ENCODE results near the gene EPB41L4B.

Gene EPB41L4B

GRCh38 chr9:109344866-109345265 is 24.0 kb upstream of the EPB41L4B start:
- Histone ChIP-seq H3K36me3 (ENCODE audit: control insufficient read depth in 2 of 2, insufficient read depth in 1 of 2, low read length in 2 of 2) (no peaks in the 10 kb centered on the region), H3K4me3 (ENCODE audit: low read depth, low read length) (no peak overlapping the region), H3K4me1 (ENCODE audit: control insufficient read depth, insufficient read depth, low read length) (no peaks in the 10 kb centered on the region), H3K9me3 (ENCODE audit: control insufficient read depth, insufficient read depth, low read depth, low read length) (no peaks in the 10 kb centered on the region), H3K27ac (ENCODE audit: extremely low read depth, low read depth, low read length) (no peak overlapping the region)
- ChIA-PET POLR2A (interaction anchor here (0.5 kb wide), 1 partner anchor 13 kb away, joined by 4 read pairs; no protein-coding TSS in a partner anchor), CTCF (interaction anchor here (0.5 to 1.5 kb wide), 6 partner anchors 14 to 227 kb away, joined by 3 to 5 read pairs (median 4); no protein-coding TSS in a partner anchor)
- TF ChIP-seq ZNF571 (tag by site-specific recombination; IDR thresholded peaks at IDR 0.05) (no peak), KLF1 (tag by site-specific recombination; IDR thresholded peaks at IDR 0.05) (no peak), ZFHX2 (tag by site-specific recombination; conservative IDR thresholded peaks at IDR 0.05) (no peak), ZNF391 (tag by site-specific recombination; IDR thresholded peaks at IDR 0.05; ENCODE audit: borderline replicate concordance, low read depth) (no peak), ZNF2 (tag by site-specific recombination; IDR thresholded peaks at IDR 0.05) (no peak), ZBTB8A (tag by site-specific recombination; IDR thresholded peaks at IDR 0.05) (no peak), ZNF132 (tag by site-specific recombination; IDR thresholded peaks at IDR 0.05; ENCODE audit: borderline replicate concordance) (no peak), TRIM28 (IDR thresholded peaks at IDR 0.05; ENCODE audit: borderline replicate concordance, low read length) (no peak), ZNF10 (tag by site-specific recombination; IDR thresholded peaks at IDR 0.05) (no peak), ZNF223 (tag by site-specific recombination; IDR thresholded peaks at IDR 0.05) (no peak), ZNF239 (tag by site-specific recombination; IDR thresholded peaks at IDR 0.05) (no peak), ZNF48 (tag by site-specific recombination; IDR thresholded peaks at IDR 0.05) (no peak), ZNF544 (tag by site-specific recombination; IDR thresholded peaks at IDR 0.05) (no peak), ZBTB11 (tag by site-specific recombination; conservative IDR thresholded peaks at IDR 0.05; ENCODE audit: low read depth) (no peak), ZNF362 (tag by site-specific recombination; IDR thresholded peaks at IDR 0.05) (no peak), ZNF610 (tag by site-specific recombination; IDR thresholded peaks at IDR 0.05; ENCODE audit: borderline replicate concordance) (no peak), SALL2 (tag by site-specific recombination; IDR thresholded peaks at IDR 0.05; ENCODE audit: borderline replicate concordance) (no peak), YY2 (tag by site-specific recombination; IDR thresholded peaks at IDR 0.05) (no peak)
- TF ChIP-seq, protein P1, sequence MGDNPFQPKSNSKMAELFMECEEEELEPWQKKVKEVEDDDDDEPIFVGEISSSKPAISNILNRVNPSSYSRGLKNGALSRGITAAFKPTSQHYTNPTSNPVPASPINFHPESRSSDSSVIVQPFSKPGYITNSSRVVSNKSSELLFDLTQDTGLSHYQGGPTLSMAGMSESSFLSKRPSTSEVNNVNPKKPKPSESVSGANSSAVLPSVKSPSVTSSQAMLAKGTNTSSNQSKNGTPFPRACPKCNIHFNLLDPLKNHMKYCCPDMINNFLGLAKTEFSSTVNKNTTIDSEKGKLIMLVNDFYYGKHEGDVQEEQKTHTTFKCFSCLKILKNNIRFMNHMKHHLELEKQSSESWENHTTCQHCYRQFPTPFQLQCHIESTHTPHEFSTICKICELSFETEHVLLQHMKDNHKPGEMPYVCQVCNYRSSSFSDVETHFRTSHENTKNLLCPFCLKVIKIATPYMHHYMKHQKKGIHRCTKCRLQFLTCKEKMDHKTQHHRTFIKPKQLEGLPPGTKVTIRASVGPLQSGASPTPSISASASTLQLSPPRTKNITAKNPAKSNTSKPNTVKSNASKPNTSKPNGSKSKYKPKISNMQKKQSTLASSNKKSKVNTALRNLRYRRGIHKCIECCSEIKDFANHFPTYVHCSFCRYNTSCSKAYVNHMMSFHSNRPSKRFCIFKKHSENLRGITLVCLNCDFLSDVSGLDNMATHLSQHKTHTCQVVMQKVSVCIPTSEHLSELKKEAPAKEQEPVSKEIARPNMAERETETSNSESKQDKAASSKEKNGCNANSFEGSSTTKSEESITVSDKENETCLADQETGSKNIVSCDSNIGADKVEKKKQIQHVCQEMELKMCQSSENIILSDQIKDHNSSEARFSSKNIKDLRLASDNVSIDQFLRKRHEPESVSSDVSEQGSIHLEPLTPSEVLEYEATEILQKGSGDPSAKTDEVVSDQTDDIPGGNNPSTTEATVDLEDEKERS (tag by site-specific recombination; IDR thresholded peaks at IDR 0.05): no peak

- no peak for TF ChIP-seq ZNF155 (tag by site-specific recombination; IDR thresholded peaks at IDR 0.05)
- TF ChIP-seq ZSCAN18 (tag by site-specific recombination; IDR thresholded peaks at IDR 0.05): no peak
- TF ChIP-seq ZNF335 (tag by site-specific recombination; conservative IDR thresholded peaks at IDR 0.05): no peak
- TF ChIP-seq ZNF2 (tag by site-specific recombination; IDR thresholded peaks at IDR 0.05): no peak
- TF ChIP-seq HOXC10 (CRISPR knock-in tag; IDR thresholded peaks at IDR 0.05): no peak
- TF ChIP-seq ZNF223 (tag by site-specific recombination; IDR thresholded peaks at IDR 0.05): no peak
- Histone ChIP-seq H3K27ac (ENCODE audit: extremely low read depth, low read depth, low read length) (no peak overlapping the region), H3K9me3 (ENCODE audit: control insufficient read depth, insufficient read depth, low read depth, low read length) (no peaks in the 10 kb centered on the region), H3K36me3 (ENCODE audit: control insufficient read depth in 2 of 2, insufficient read depth in 1 of 2, low read length in 2 of 2) (no peaks in the 10 kb centered on the region), H3K4me3 (ENCODE audit: low read depth, low read length) (no peak overlapping the region), H3K4me1 (ENCODE audit: control insufficient read depth, insufficient read depth, low read length) (no peaks in the 10 kb centered on the region)
- POLR2A ChIA-PET: no interaction called here
- CTCF ChIA-PET: interaction anchor here (0.5 to 1.0 kb wide), 5 partner anchors 14 to 593 kb away, joined by 3 to 5 read pairs (median 3); no protein-coding TSS in a partner anchor
These were observed 22.0 kb upstream of the EPB41L4B start for GRCh38 chr9:109342878-109343277.

Measured in HEK293 (cell line).